ENCODE results near the gene WFS1. TPM values are rescaled to one million over a fixed set of nuclear protein-coding genes. Genes with fewer than 3 reads are reported as not detected.

The WFS1 gene
- total RNA-seq, 2 experiments from 2014 or later, result 1.3 to 1.7 TPM

- no peak for DNase-seq
- Histone ChIP-seq H3K4me3 (ENCODE audit: low read length) (no peak overlapping the region), H3K9me3 (ENCODE audit: control insufficient read depth in 1 of 2, insufficient read depth in 1 of 2, low read length in 2 of 2) (no peaks in the 10 kb centered on the region), H3K27ac (ENCODE audit: low read depth in 1 of 2, low read length in 2 of 2) (no peak overlapping the region), H3K36me3 (ENCODE audit: insufficient read depth, low read length) (no peaks in the 10 kb centered on the region), H3K4me1 (ENCODE audit: insufficient read depth, low read length) (no peaks in the 10 kb centered on the region), H3K27me3 (ENCODE audit: control insufficient read depth in 1 of 2, insufficient read depth in 2 of 2, low read length in 2 of 2) (no peaks in the 10 kb centered on the region)
- H3K4me1 Mint-ChIP-seq (ENCODE audit: low read depth), result no peaks in the 10 kb centered on the region
- no peak overlapping the region for H3K27ac Mint-ChIP-seq
- ChIA-PET POLR2A (no interaction called here), CTCF (no interaction called here)
- intact Hi-C loops (cut with DNase I, micrococcal nuclease), result no loop called here
- no peaks in the 10 kb centered on the region for H3K9me3 Mint-ChIP-seq
- no peak for TF ChIP-seq CTCF (IDR thresholded peaks at IDR 0.05)
- peaks cover 12% of the 10 kb centered on the region for H3K36me3 Mint-ChIP-seq (ENCODE audit: low read depth)
- no peaks in the 10 kb centered on the region for H3K27me3 Mint-ChIP-seq
- no peak for ATAC-seq (ENCODE audit: poor library complexity)
- H3K4me3 Mint-ChIP-seq, result no peak overlapping the region
Measured at GRCh38 chr4:6287017-6287788, 17.6 kb downstream of the WFS1 start.

- CTCF ChIA-PET, result no interaction called here
- ATAC-seq (ENCODE audit: poor library complexity) (no peak), DNase-seq (no peak)
- Mint-ChIP-seq H3K27ac (no peak overlapping the region), H3K27me3 (no peaks in the 10 kb centered on the region), H3K36me3 (ENCODE audit: low read depth) (peaks cover 14% of the 10 kb centered on the region), H3K4me3 (no peak overlapping the region), H3K4me1 (ENCODE audit: low read depth) (no peaks in the 10 kb centered on the region), H3K9me3 (no peaks in the 10 kb centered on the region)
- Histone ChIP-seq H3K27ac (ENCODE audit: low read depth in 1 of 2, low read length in 2 of 2) (no peak overlapping the region), H3K36me3 (ENCODE audit: insufficient read depth, low read length) (no peaks in the 10 kb centered on the region), H3K4me3 (ENCODE audit: low read length) (no peak overlapping the region), H3K9me3 (ENCODE audit: control insufficient read depth in 1 of 2, insufficient read depth in 1 of 2, low read length in 2 of 2) (no peaks in the 10 kb centered on the region), H3K27me3 (ENCODE audit: control insufficient read depth in 1 of 2, insufficient read depth in 2 of 2, low read length in 2 of 2) (no peaks in the 10 kb centered on the region), H3K4me1 (ENCODE audit: insufficient read depth, low read length) (no peaks in the 10 kb centered on the region)
- TF ChIP-seq CTCF (IDR thresholded peaks at IDR 0.05), result no peak
- POLR2A ChIA-PET, result no interaction called here
- intact Hi-C loops (cut with DNase I, micrococcal nuclease), result no loop called here
Measured at GRCh38 chr4:6288342-6288741, 18.7 kb downstream of the WFS1 start.

GRCh38 chr4:6288871-6289270, 19.2 kb downstream of the WFS1 start:
- Mint-ChIP-seq H3K36me3 (ENCODE audit: low read depth) (peaks cover 16% of the 10 kb centered on the region), H3K4me1 (ENCODE audit: low read depth) (no peaks in the 10 kb centered on the region), H3K27ac (no peak overlapping the region), H3K27me3 (no peaks in the 10 kb centered on the region), H3K9me3 (no peaks in the 10 kb centered on the region), H3K4me3 (no peak overlapping the region)
- no peak for DNase-seq
- no peaks in the 10 kb centered on the region for H3K4me1 ChIP-seq (ENCODE audit: insufficient read depth, low read length)
- intact Hi-C loops (cut with DNase I, micrococcal nuclease), result no loop called here
- H3K9me3 ChIP-seq (ENCODE audit: control insufficient read depth in 1 of 2, insufficient read depth in 1 of 2, low read length in 2 of 2), result no peaks in the 10 kb centered on the region
- ChIA-PET POLR2A (no interaction called here), CTCF (no interaction called here)
- H3K27me3 ChIP-seq (ENCODE audit: control insufficient read depth in 1 of 2, insufficient read depth in 2 of 2, low read length in 2 of 2), result no peaks in the 10 kb centered on the region
- H3K36me3 ChIP-seq (ENCODE audit: insufficient read depth, low read length), result no peaks in the 10 kb centered on the region
- no peak for ATAC-seq (ENCODE audit: poor library complexity)
- no peak overlapping the region for H3K4me3 ChIP-seq (ENCODE audit: low read length)
- no peak overlapping the region for H3K27ac ChIP-seq (ENCODE audit: low read depth in 1 of 2, low read length in 2 of 2)
- TF ChIP-seq CTCF (IDR thresholded peaks at IDR 0.05), result no peak
